Spleen (tissue), 7 donors: ENCODE data around the gene SIRT5.

Experiments
- POLR2A ChIP-seq, 3 donors: fragments of 450-650 bp; IDR thresholded peaks; one replicate each; pipeline ENCODE4 v1.5.1; 2017; ENCODE audit warnings: antibody characterized with exemption in 3 of 3, mild to moderate bottlenecking in 1 of 3
- TF ChIP-seq, protein P1 (sequence below), 11 experiments: fragments of 200-600 bp in 7 of 11; fragments of 450-650 bp in 4 of 11; sonication (generic) in 4 of 11; IDR thresholded peaks in 8 of 11; conservative IDR thresholded peaks in 3 of 11; 1 replicate in 7 of 11; 2 replicates in 4 of 11; pipeline versions ENCODE4 v1.4.0 to v1.8.0; 2016 to 2021; ENCODE audit warnings: antibody characterized with exemption in 11 of 11, inconsistent platforms in 4 of 11, mild to moderate bottlenecking in 1 of 11
- donor health status: DM: no; HTN: no; CAD: no; lungs with moderate emphysema.
- donor health status: DM: no; HTN: no; CAD: no.
- donor health status: DM: no; HTN: no; CAD: no.

DNA sequence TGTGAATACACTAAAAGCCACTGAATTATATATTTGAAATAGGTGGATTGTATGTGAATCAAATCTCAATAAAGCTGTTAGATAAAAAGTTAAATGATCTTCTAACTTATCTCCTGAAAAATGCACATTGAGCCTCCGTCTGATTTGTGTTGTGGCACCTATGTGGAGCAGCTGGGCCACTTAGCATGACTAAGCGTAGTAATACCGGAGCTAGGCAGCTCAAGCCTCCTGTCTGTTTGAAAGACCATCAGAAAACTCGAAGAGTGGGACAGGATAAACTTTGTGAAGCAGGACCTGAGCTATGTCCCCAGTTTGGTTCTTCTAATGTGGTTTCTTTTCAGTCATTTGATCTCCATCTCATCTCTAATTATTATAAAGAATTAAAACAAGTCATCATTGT is 29.7 kb downstream of the SIRT5 start:
- TF ChIP-seq POLR2A (IDR thresholded peaks at IDR 0.05), result no peak
- TF ChIP-seq, protein P1, sequence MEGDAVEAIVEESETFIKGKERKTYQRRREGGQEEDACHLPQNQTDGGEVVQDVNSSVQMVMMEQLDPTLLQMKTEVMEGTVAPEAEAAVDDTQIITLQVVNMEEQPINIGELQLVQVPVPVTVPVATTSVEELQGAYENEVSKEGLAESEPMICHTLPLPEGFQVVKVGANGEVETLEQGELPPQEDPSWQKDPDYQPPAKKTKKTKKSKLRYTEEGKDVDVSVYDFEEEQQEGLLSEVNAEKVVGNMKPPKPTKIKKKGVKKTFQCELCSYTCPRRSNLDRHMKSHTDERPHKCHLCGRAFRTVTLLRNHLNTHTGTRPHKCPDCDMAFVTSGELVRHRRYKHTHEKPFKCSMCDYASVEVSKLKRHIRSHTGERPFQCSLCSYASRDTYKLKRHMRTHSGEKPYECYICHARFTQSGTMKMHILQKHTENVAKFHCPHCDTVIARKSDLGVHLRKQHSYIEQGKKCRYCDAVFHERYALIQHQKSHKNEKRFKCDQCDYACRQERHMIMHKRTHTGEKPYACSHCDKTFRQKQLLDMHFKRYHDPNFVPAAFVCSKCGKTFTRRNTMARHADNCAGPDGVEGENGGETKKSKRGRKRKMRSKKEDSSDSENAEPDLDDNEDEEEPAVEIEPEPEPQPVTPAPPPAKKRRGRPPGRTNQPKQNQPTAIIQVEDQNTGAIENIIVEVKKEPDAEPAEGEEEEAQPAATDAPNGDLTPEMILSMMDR (IDR thresholded peaks at IDR 0.05 in 8 of 11, conservative IDR thresholded peaks at IDR 0.05 in 3 of 11), result no peak
